ENCODE measurements around the gene PDIA2. TPM values are rescaled to one million over a fixed set of nuclear protein-coding genes. Genes with fewer than 3 reads are reported as not detected.

PDIA2 gene
- total RNA-seq, 1 experiment from 2014 or later, result not detected

DNA sequence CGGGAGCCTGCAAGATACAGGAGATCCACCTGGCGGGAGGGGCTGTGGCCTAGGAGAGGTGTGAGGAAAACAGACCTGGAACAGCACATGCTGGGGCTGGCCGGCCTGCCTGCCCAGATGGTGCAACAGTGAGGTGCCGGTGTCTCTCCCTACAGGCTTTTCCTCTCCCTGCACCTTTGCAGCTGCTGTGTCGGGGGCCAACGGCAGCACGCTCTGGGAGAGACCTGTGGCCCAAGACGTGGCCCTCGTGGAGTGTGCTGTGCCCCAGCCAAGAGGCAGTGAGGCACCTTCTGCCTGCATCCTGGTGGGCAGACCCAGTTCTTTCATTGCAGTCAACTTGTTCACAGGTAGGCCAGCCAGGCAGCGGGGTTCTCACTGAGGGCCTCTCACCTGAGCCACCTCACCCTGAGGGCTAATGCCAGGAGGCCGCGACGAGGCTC, 23.1 kb upstream of the PDIA2 start:
- TF ChIP-seq, protein P1, sequence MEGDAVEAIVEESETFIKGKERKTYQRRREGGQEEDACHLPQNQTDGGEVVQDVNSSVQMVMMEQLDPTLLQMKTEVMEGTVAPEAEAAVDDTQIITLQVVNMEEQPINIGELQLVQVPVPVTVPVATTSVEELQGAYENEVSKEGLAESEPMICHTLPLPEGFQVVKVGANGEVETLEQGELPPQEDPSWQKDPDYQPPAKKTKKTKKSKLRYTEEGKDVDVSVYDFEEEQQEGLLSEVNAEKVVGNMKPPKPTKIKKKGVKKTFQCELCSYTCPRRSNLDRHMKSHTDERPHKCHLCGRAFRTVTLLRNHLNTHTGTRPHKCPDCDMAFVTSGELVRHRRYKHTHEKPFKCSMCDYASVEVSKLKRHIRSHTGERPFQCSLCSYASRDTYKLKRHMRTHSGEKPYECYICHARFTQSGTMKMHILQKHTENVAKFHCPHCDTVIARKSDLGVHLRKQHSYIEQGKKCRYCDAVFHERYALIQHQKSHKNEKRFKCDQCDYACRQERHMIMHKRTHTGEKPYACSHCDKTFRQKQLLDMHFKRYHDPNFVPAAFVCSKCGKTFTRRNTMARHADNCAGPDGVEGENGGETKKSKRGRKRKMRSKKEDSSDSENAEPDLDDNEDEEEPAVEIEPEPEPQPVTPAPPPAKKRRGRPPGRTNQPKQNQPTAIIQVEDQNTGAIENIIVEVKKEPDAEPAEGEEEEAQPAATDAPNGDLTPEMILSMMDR (conservative IDR thresholded peaks at IDR 0.05; ENCODE audit: low read depth, low read length), result no peak
- TF ChIP-seq EZH2 (IDR thresholded peaks at IDR 0.05; ENCODE audit: borderline replicate concordance, low read depth, low read length, poor library complexity, severe bottlenecking), result no peak
- Histone ChIP-seq H3K4me1 (ENCODE audit: insufficient read depth, low read length, poor library complexity, severe bottlenecking) (no peaks in the 10 kb centered on the region), H3K9me3 (ENCODE audit: low read depth, low read length, poor library complexity, severe bottlenecking) (no peaks in the 10 kb centered on the region), H3K4me3 (ENCODE audit: low read depth, low read length, poor library complexity, severe bottlenecking) (no peak overlapping the region), H3K27me3 (replicated peaks; ENCODE audit: insufficient read depth, low read depth, low read length, poor library complexity) (no peaks in the 10 kb centered on the region), H3K27ac (ENCODE audit: low read depth, low read length, poor library complexity, severe bottlenecking) (no peak overlapping the region), H3K36me3 (ENCODE audit: insufficient read depth, low read length, poor library complexity, severe bottlenecking) (peaks cover 14% of the 10 kb centered on the region)
- BruUV-seq (replicated peaks), result no TSS peak
- intact Hi-C loops (cut with micrococcal nuclease; ENCODE audit: unreplicated experiment), result no loop called here
- ChIA-PET POLR2A (ENCODE audit: low non-redundant PET) (no interaction called here), CTCF (no interaction called here)
- DNase-seq (ENCODE audit: low spot score), result no peak

DNA sequence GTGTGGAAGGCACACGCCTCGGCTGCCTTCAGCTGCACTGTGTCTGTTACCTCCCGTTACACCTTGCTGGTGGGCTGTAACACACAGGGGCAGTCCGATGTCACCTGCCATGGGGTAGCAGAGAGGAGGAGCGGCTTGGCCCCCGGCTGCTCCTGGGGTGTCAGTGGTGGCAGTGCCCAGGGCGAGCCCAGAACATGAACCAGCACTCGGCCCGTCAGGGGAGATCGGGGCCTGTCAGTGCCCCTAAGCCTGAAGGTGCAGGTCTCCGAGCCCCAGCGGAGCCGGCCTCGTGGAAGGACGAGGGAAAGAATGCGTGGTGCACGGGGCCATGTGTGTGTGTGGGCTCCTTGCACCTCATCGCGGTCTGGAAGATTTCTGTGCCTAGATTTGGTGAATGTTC, 22.6 kb upstream of the PDIA2 start:
- no TSS peak for BruUV-seq (replicated peaks)
- no peaks in the 10 kb centered on the region for H3K4me1 ChIP-seq (ENCODE audit: insufficient read depth, low read length, poor library complexity, severe bottlenecking)
- CTCF ChIA-PET, result no interaction called here
- no peak overlapping the region for H3K27ac ChIP-seq (ENCODE audit: low read depth, low read length, poor library complexity, severe bottlenecking)
- intact Hi-C loops (cut with micrococcal nuclease; ENCODE audit: unreplicated experiment), result no loop called here
- TF ChIP-seq, protein P1 (conservative IDR thresholded peaks at IDR 0.05; ENCODE audit: low read depth, low read length), result no peak
- TF ChIP-seq EZH2 (IDR thresholded peaks at IDR 0.05; ENCODE audit: borderline replicate concordance, low read depth, low read length, poor library complexity, severe bottlenecking), result no peak
- H3K4me3 ChIP-seq (ENCODE audit: low read depth, low read length, poor library complexity, severe bottlenecking), result no peak overlapping the region
- H3K27me3 ChIP-seq (replicated peaks; ENCODE audit: insufficient read depth, low read depth, low read length, poor library complexity), result no peaks in the 10 kb centered on the region
- peaks cover 14% of the 10 kb centered on the region for H3K36me3 ChIP-seq (ENCODE audit: insufficient read depth, low read length, poor library complexity, severe bottlenecking)
- DNase-seq (ENCODE audit: low spot score), result no peak
- POLR2A ChIA-PET (ENCODE audit: low non-redundant PET), result no interaction called here
- H3K9me3 ChIP-seq (ENCODE audit: low read depth, low read length, poor library complexity, severe bottlenecking), result no peaks in the 10 kb centered on the region

DNA sequence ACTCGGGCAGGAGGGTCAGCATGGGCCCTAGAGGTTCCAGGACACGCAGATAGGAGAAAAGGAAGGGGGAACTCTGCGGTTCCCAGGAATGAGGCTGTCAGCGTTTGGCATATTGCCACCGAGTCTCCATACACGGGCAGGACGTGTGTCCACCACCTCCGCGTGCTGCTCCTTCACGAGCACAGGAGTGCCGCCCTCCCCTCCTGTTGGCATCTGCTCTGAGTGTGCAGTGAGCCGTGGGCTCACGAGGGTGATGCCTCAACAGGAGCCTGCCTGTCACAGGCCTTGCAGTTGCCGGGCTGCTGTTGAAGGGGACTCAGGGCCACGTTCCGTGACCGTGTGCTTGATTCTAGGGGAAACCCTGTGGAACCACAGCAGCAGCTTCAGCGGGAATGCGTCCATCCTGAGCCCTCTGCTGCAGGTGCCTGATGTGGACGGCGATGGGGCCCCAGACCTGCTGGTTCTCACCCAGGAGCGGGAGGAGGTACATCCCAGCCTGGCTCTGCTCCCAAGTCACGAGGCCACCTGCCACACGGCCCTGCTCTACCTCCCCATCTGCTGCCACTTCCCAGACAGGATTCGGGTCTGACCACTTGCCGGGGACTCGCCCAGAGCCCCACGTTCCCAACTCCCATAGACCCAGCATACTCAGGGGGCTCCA, 21.8 kb upstream of the PDIA2 start:
- BruUV-seq (replicated peaks), result no TSS peak
- peaks cover 14% of the 10 kb centered on the region for H3K36me3 ChIP-seq (ENCODE audit: insufficient read depth, low read length, poor library complexity, severe bottlenecking)
- no peak overlapping the region for H3K27ac ChIP-seq (ENCODE audit: low read depth, low read length, poor library complexity, severe bottlenecking)
- intact Hi-C loops (cut with micrococcal nuclease; ENCODE audit: unreplicated experiment), result no loop called here
- H3K4me3 ChIP-seq (ENCODE audit: low read depth, low read length, poor library complexity, severe bottlenecking), result no peak overlapping the region
- no peaks in the 10 kb centered on the region for H3K27me3 ChIP-seq (replicated peaks; ENCODE audit: insufficient read depth, low read depth, low read length, poor library complexity)
- H3K9me3 ChIP-seq (ENCODE audit: low read depth, low read length, poor library complexity, severe bottlenecking), result no peaks in the 10 kb centered on the region
- no peaks in the 10 kb centered on the region for H3K4me1 ChIP-seq (ENCODE audit: insufficient read depth, low read length, poor library complexity, severe bottlenecking)
- DNase-seq (ENCODE audit: low spot score), result no peak
- CTCF ChIA-PET, result no interaction called here
- POLR2A ChIA-PET (ENCODE audit: low non-redundant PET), result no interaction called here
- TF ChIP-seq, protein P1 (conservative IDR thresholded peaks at IDR 0.05; ENCODE audit: low read depth, low read length), result no peak
- no peak for TF ChIP-seq EZH2 (IDR thresholded peaks at IDR 0.05; ENCODE audit: borderline replicate concordance, low read depth, low read length, poor library complexity, severe bottlenecking)

Measured in A673 (cell line).